ENCODE measurements around the gene EIF2S1.

EIF2S1 gene

DNA sequence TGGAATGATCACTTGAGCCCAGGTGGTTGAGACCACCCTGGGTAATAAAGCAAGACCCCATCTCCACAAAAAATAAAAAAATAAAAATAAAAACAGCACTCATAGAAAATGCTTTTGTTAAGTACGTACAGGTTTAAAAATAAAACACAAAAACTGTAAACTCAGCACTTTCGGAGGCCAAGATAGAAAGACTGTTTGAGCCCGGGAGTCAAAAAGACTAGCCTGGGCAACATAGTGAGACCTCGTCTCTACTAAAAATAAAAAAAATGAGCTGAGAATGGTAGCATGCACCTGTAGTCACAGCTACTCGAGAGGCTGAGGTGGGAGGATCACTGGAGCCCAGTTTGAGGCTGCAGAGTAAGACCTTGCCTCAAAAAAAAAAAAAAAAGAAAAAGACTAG is 8.1 kb upstream of the EIF2S1 start:
- no peak for DNase-seq
- H2BK120ac ChIP-seq (ENCODE audit: low read depth, low read length), result no peak overlapping the region
- no peak overlapping the region for H4K5ac ChIP-seq (ENCODE audit: low read length)
- no peak overlapping the region for H3K18ac ChIP-seq (ENCODE audit: low read length)
- H3K4me2 ChIP-seq (ENCODE audit: low read length), result no peak overlapping the region
- H3K27ac ChIP-seq (ENCODE audit: low read depth, low read length), result no peak overlapping the region
- H2BK15ac ChIP-seq (replicated peaks; ENCODE audit: low read depth), result no peak overlapping the region
- no peak overlapping the region for H3K56ac ChIP-seq (ENCODE audit: low read length)
- H3K4me1 ChIP-seq (ENCODE audit: control insufficient read depth, low read depth, low read length), result no peaks in the 10 kb centered on the region
- no peaks in the 10 kb centered on the region for H3K27me3 ChIP-seq (ENCODE audit: insufficient read depth, low read length, poor library complexity)
- peaks cover 2% of the 10 kb centered on the region for H3K79me1 ChIP-seq (ENCODE audit: low read length)
- no peak overlapping the region for H3K4ac ChIP-seq (ENCODE audit: low read depth, low read length)
- H3K23ac ChIP-seq (ENCODE audit: low read length), result no peak overlapping the region
- H3K9ac ChIP-seq (ENCODE audit: low read length), result no peak overlapping the region
- peaks cover 12% of the 10 kb centered on the region for H3K79me2 ChIP-seq (ENCODE audit: control insufficient read depth, insufficient read depth, low read length)
- H3K4me3 ChIP-seq (ENCODE audit: low read length), result no peak overlapping the region
- H2BK5ac ChIP-seq (ENCODE audit: low read length), result no peak overlapping the region
- H4K8ac ChIP-seq (ENCODE audit: low read depth, low read length), result no peak overlapping the region
- no peaks in the 10 kb centered on the region for H3K36me3 ChIP-seq (ENCODE audit: control insufficient read depth, insufficient read depth, low read length)
- WGBS (ENCODE audit: extremely low coverage, insufficient coverage, low lambda C conversion rate), result no CpG with 5 or more reads among the region's 5 CpGs
- H2AK5ac ChIP-seq (ENCODE audit: low read length), result no peak overlapping the region

GRCh38 chr14:67357186-67357968 is 2.8 kb upstream of the EIF2S1 start:
- H3K23ac ChIP-seq (ENCODE audit: low read length), result no peak overlapping the region
- H2BK15ac ChIP-seq (replicated peaks; ENCODE audit: low read depth), result no peak overlapping the region
- no peak overlapping the region for H2BK5ac ChIP-seq (ENCODE audit: low read length)
- no peak overlapping the region for H3K4me3 ChIP-seq (ENCODE audit: low read length)
- H3K56ac ChIP-seq (ENCODE audit: low read length), result no peak overlapping the region
- no peak overlapping the region for H2AK5ac ChIP-seq (ENCODE audit: low read length)
- no peak for DNase-seq
- H2BK120ac ChIP-seq (ENCODE audit: low read depth, low read length), result no peak overlapping the region
- H3K9ac ChIP-seq (ENCODE audit: low read length), result no peak overlapping the region
- no peak overlapping the region for H3K4me2 ChIP-seq (ENCODE audit: low read length)
- no peak overlapping the region for H3K27ac ChIP-seq (ENCODE audit: low read depth, low read length)
- no CpG with 5 or more reads among the region's 4 CpGs for WGBS (ENCODE audit: extremely low coverage, insufficient coverage, low lambda C conversion rate)
- H4K5ac ChIP-seq (ENCODE audit: low read length), result no peak overlapping the region
- H3K27me3 ChIP-seq (ENCODE audit: insufficient read depth, low read length, poor library complexity), result no peaks in the 10 kb centered on the region
- H3K79me1 ChIP-seq (ENCODE audit: low read length), result peaks cover 5% of the 10 kb centered on the region
- H3K18ac ChIP-seq (ENCODE audit: low read length), result no peak overlapping the region
- H4K8ac ChIP-seq (ENCODE audit: low read depth, low read length), result no peak overlapping the region
- peaks cover 50% of the 10 kb centered on the region for H3K79me2 ChIP-seq (ENCODE audit: control insufficient read depth, insufficient read depth, low read length)
- no peaks in the 10 kb centered on the region for H3K36me3 ChIP-seq (ENCODE audit: control insufficient read depth, insufficient read depth, low read length)
- H3K4ac ChIP-seq (ENCODE audit: low read depth, low read length), result no peak overlapping the region
- no peaks in the 10 kb centered on the region for H3K4me1 ChIP-seq (ENCODE audit: control insufficient read depth, low read depth, low read length)

- no peaks in the 10 kb centered on the region for H3K4me1 ChIP-seq (ENCODE audit: control insufficient read depth, low read depth, low read length)
- H3K27me3 ChIP-seq (ENCODE audit: insufficient read depth, low read length, poor library complexity), result no peaks in the 10 kb centered on the region
- no peak overlapping the region for H3K27ac ChIP-seq (ENCODE audit: low read depth, low read length)
- H3K18ac ChIP-seq (ENCODE audit: low read length), result no peak overlapping the region
- H3K79me1 ChIP-seq (ENCODE audit: low read length), result peaks cover 6% of the 10 kb centered on the region
- H3K79me2 ChIP-seq (ENCODE audit: control insufficient read depth, insufficient read depth, low read length), result peaks cover 53% of the 10 kb centered on the region
- DNase-seq, result peak; percentile 18
- H3K56ac ChIP-seq (ENCODE audit: low read length), result peak overlapping the region; percentile 82
- H3K4me3 ChIP-seq (ENCODE audit: low read length), result no peak overlapping the region
- WGBS (ENCODE audit: extremely low coverage, insufficient coverage, low lambda C conversion rate), result no CpG with 5 or more reads among the region's 9 CpGs
- no peak overlapping the region for H2BK15ac ChIP-seq (replicated peaks; ENCODE audit: low read depth)
- H3K4me2 ChIP-seq (ENCODE audit: low read length), result no peak overlapping the region
- no peak overlapping the region for H3K23ac ChIP-seq (ENCODE audit: low read length)
- no peaks in the 10 kb centered on the region for H3K36me3 ChIP-seq (ENCODE audit: control insufficient read depth, insufficient read depth, low read length)
- H3K4ac ChIP-seq (ENCODE audit: low read depth, low read length), result no peak overlapping the region
- no peak overlapping the region for H2BK5ac ChIP-seq (ENCODE audit: low read length)
- no peak overlapping the region for H4K5ac ChIP-seq (ENCODE audit: low read length)
- H2AK5ac ChIP-seq (ENCODE audit: low read length), result no peak overlapping the region
- no peak overlapping the region for H2BK120ac ChIP-seq (ENCODE audit: low read depth, low read length)
- H4K8ac ChIP-seq (ENCODE audit: low read depth, low read length), result no peak overlapping the region
- H3K9ac ChIP-seq (ENCODE audit: low read length), result no peak overlapping the region
These were observed 2.2 kb upstream of the EIF2S1 start for GRCh38 chr14:67357969-67358354.

GRCh38 chr14:67358924-67359774 is 979 bp upstream of the EIF2S1 start:
- Histone ChIP-seq H2AK5ac (ENCODE audit: low read length) (no peak overlapping the region), H4K8ac (ENCODE audit: low read depth, low read length) (peak overlapping the region; percentile 86), H3K4me3 (ENCODE audit: low read length) (peak overlapping the region; percentile 94), H3K9ac (ENCODE audit: low read length) (peak overlapping the region; percentile 78), H2BK5ac (ENCODE audit: low read length) (no peak overlapping the region), H2BK120ac (ENCODE audit: low read depth, low read length) (no peak overlapping the region), H3K79me2 (ENCODE audit: control insufficient read depth, insufficient read depth, low read length) (peaks cover 57% of the 10 kb centered on the region), H3K4ac (ENCODE audit: low read depth, low read length) (no peak overlapping the region), H3K4me1 (ENCODE audit: control insufficient read depth, low read depth, low read length) (no peaks in the 10 kb centered on the region), H4K5ac (ENCODE audit: low read length) (no peak overlapping the region), H3K23ac (ENCODE audit: low read length) (no peak overlapping the region), H3K27ac (ENCODE audit: low read depth, low read length) (peak overlapping the region; percentile 11), H3K36me3 (ENCODE audit: control insufficient read depth, insufficient read depth, low read length) (no peaks in the 10 kb centered on the region), H2BK15ac (replicated peaks; ENCODE audit: low read depth) (no peak overlapping the region), H3K56ac (ENCODE audit: low read length) (peak overlapping the region; percentile 82), H3K18ac (ENCODE audit: low read length) (no peak overlapping the region), H3K4me2 (ENCODE audit: low read length) (peak overlapping the region; percentile 1), H3K27me3 (ENCODE audit: insufficient read depth, low read length, poor library complexity) (no peaks in the 10 kb centered on the region), H3K79me1 (ENCODE audit: low read length) (peaks cover 6% of the 10 kb centered on the region)
- DNase-seq, result peak; percentile 66
- WGBS (ENCODE audit: extremely low coverage, insufficient coverage, low lambda C conversion rate), result no CpG with 5 or more reads among the region's 38 CpGs

GRCh38 chr14:67360470-67361206 is 510 bp downstream of the EIF2S1 start:
- no peak for DNase-seq
- no peak overlapping the region for H2AK5ac ChIP-seq (ENCODE audit: low read length)
- no CpG with 5 or more reads among the region's 34 CpGs for WGBS (ENCODE audit: extremely low coverage, insufficient coverage, low lambda C conversion rate)
- H3K79me1 ChIP-seq (ENCODE audit: low read length), result peaks cover 8% of the 10 kb centered on the region
- no peak overlapping the region for H4K5ac ChIP-seq (ENCODE audit: low read length)
- no peak overlapping the region for H4K8ac ChIP-seq (ENCODE audit: low read depth, low read length)
- no peak overlapping the region for H2BK5ac ChIP-seq (ENCODE audit: low read length)
- peak overlapping the region; percentile 93 for H3K4me3 ChIP-seq (ENCODE audit: low read length)
- peaks cover 2% of the 10 kb centered on the region for H3K36me3 ChIP-seq (ENCODE audit: control insufficient read depth, insufficient read depth, low read length)
- H3K9ac ChIP-seq (ENCODE audit: low read length), result peak overlapping the region; percentile 93
- no peaks in the 10 kb centered on the region for H3K27me3 ChIP-seq (ENCODE audit: insufficient read depth, low read length, poor library complexity)
- no peaks in the 10 kb centered on the region for H3K4me1 ChIP-seq (ENCODE audit: control insufficient read depth, low read depth, low read length)
- peaks cover 56% of the 10 kb centered on the region for H3K79me2 ChIP-seq (ENCODE audit: control insufficient read depth, insufficient read depth, low read length)
- H3K27ac ChIP-seq (ENCODE audit: low read depth, low read length), result no peak overlapping the region
- no peak overlapping the region for H2BK15ac ChIP-seq (replicated peaks; ENCODE audit: low read depth)
- H3K4ac ChIP-seq (ENCODE audit: low read depth, low read length), result peak overlapping the region; percentile 61
- H3K56ac ChIP-seq (ENCODE audit: low read length), result peak overlapping the region; percentile 95
- no peak overlapping the region for H2BK120ac ChIP-seq (ENCODE audit: low read depth, low read length)
- peak overlapping the region; percentile 74 for H3K4me2 ChIP-seq (ENCODE audit: low read length)
- H3K23ac ChIP-seq (ENCODE audit: low read length), result no peak overlapping the region
- H3K18ac ChIP-seq (ENCODE audit: low read length), result no peak overlapping the region

Data from mesendoderm (in vitro differentiated cells).